Eye (tissue), 1 donor: ENCODE measurements around the gene MEGF6.
A peak's percentile ranks its signal among the peaks of the same experiment; 100 is the strongest.
"Not testable (repeated sequence)": the region's sequence is repeated elsewhere in the genome, so short reads cannot be mapped to it uniquely, and the experiment has no call there.

Source experiments
- DNase-seq: peaks from one replicate; pipeline ENCODE4 v3.0.0-alpha.2; 2015

MEGF6 gene

GRCh38 chr1:3593745-3594144, 17.6 kb downstream of the MEGF6 start:
- DNase-seq = no peak

DNA sequence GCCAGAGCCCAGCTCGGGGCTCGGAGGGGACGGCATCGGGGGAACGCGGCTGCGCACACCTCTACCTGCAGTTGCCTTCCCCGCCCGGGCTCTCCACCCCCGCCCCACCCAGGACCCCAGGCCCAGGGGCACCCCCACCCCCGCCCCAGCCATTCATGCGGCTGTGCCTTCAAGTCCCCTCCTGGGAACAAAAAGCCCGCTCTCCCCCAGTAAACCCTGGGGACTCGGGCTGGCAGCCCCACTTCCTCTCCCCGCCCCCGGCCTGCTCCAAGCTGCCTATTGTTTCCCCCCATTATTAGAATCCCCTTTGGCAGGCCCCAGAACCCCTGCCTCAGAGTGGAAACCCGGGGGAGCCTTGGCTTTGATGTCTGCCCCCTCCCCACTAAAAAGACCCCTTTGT, 18.0 kb downstream of the MEGF6 start:
- DNase-seq = no peak

- peak; percentile 12 for DNase-seq
Measured at GRCh38 chr1:3590951-3591865, 20.1 kb downstream of the MEGF6 start.

GRCh38 chr1:3590139-3590763, 21.1 kb downstream of the MEGF6 start:
- DNase-seq = peak; percentile 71

- no peak for DNase-seq
Measured at GRCh38 chr1:3588395-3588794, 22.9 kb downstream of the MEGF6 start.

- DNase-seq = no peak
Measured at GRCh38 chr1:3586986-3587759, 24.1 kb downstream of the MEGF6 start.

GRCh38 chr1:3585940-3586568, 25.3 kb downstream of the MEGF6 start:
- no peak for DNase-seq

DNA sequence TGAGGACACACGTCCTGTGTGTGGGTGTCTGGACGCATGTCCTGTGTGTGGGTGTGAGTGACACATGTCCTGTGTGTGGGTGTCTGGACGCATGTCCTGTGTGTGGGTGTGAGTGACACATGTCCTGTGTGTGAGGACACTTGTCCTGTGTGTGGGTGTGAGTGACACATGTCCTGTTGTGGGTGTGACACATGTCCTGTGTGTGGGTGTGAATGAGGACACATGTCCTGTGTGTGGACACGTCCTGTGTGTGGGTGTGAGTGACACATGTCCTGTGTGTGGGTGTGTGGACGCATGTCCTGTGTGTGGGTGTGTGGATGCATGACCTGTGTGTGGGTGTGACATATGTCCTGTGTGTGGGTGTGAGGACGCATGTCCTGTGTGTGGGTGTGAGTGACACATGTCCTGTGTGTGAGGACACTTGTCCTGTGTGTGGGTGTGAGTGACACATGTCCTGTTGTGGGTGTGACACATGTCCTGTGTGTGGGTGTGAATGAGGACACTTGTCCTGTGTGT, 25.9 kb downstream of the MEGF6 start:
- DNase-seq = not testable (repeated sequence)

DNA sequence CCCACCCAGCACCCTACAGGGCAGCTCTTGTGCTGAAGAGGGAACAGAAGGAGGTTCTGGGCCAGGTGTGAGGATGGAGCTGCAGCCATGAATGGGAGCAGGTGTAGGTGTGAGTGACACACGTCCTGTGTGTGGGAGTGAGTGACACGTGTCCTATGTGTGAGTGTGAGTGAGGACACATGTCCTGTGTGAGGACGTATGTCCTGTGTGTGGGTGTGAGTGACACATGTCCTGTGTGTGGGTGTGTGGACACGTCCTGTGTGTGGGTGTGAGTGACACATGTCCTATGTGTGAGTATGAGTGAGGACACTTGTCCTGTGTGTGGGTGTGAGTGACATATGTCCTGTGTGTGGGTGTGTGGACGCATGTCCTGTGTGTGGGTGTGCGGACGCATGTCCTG, 26.4 kb downstream of the MEGF6 start:
- no peak for DNase-seq

DNA sequence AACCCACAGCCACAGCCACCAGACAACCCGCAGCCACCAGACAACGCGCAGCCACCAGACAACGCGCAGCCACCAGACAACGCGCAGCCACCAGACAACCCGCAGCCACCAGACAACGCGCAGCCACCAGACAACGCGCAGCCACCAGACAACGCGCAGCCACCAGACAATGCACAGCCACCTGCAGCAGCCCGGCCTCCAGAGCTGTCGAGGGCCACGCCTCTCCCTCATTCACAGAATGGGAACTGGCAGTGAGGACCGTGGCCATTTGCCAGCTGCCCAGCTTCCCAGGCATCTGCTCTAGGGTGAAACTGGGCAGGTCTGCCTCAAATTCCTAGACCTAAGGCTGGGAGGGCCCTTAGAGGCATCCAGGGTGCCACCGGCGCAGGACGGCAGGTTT, 27.6 kb downstream of the MEGF6 start:
- DNase-seq = not testable (repeated sequence)

DNA sequence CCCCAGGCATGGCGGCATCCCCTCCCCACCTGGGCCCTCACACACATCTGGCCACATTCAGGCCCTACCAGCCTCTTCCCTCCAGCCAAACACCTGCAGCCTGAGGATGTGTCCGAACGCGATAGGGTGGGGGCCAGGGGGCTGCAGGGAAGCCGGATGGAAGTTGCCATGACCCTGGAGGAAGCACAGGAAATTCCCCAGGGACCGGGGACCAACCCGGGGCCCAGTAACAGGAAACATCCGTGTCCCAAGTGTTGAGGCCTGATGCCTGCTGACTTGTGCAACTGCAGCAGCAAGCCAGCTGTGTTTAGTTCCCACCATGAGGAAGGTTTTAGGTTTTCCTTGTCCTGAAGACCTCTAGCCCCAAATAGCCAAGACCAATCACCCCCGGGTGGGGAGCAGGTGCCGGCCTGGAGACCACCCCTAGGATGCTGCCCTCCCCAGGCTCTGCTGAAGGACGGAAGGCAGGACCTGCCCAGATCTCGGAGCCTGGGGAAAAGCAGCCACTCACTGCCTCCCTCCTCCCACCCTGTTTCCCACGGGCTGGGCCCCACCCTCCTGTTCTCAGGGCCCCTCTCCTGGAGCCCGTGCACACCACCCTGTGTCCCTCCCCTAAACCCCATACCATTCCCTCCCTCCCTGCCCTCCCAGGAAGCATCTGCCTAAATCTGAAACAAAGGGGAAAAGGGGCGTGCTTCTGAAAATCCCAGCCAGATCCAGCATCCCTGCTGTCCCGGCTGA, 29.8 kb downstream of the MEGF6 start:
- no peak for DNase-seq

- DNase-seq = no peak
Measured at GRCh38 chr1:3580231-3580630, 31.1 kb downstream of the MEGF6 start.

DNA sequence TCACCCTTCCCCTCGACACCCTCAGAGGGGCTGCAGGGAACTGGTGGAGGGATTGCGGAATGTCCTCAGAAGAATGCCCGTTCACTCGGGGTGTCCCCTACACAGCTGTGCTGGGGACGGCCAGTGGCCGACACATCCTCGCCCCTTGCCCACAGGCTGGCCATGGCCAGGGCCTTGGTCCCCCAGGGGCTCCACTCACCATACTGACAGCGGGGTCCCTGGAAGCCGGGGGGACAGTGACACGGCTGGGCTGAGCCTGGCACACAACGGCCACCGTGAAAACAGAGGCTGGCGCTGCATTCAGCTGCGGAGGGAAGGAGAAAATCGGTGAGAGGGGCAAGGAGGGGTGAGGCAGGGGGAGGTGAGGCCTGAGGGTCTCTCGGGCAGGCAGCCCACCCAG, 31.7 kb downstream of the MEGF6 start:
- no peak for DNase-seq

- DNase-seq = no peak
Measured at GRCh38 chr1:3578906-3579305, 32.4 kb downstream of the MEGF6 start.

DNA sequence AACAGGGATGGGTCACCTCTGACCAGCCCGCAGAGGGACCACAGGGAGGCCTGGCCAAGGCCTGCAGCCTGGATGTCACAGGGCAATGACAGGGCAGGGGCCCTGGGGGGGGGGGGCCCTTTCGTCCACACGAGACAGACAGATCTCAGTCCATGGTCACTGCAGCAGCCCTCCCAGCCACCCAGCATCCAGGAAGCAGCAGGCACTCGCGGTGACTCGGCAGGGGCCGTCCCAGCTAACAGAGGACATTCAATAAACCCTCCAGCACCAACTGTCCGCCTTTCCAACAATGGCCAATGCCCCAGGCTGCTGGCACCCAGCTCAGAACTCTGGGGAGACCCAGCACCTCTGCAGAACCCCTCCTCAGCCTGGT, 32.9 kb downstream of the MEGF6 start:
- DNase-seq = no peak

- no peak for DNase-seq
Measured at GRCh38 chr1:3577711-3578432, 33.4 kb downstream of the MEGF6 start.

- DNase-seq = peak; percentile 69
Measured at GRCh38 chr1:3577300-3577699, 34.0 kb downstream of the MEGF6 start.

DNA sequence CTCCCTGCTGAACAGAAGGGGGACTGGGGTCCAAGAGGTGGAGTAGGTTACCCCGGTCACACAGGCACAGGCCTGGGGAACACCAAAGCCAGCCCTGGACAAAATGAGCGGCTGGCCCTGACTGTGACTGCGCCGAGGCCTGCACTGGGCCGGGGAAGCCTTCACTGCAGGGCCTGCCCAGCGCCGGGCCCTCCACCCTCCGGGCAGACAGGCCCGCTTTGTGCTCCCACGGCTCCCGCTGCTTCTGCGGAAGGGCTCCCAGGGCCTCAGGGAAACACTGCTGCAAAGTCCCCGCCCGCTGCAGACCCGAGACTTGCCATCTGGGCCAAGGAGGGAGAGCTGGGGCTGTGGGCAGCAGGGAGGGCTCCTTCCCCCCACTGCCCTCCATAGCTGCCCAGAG, 35.3 kb downstream of the MEGF6 start:
- no peak for DNase-seq

DNA sequence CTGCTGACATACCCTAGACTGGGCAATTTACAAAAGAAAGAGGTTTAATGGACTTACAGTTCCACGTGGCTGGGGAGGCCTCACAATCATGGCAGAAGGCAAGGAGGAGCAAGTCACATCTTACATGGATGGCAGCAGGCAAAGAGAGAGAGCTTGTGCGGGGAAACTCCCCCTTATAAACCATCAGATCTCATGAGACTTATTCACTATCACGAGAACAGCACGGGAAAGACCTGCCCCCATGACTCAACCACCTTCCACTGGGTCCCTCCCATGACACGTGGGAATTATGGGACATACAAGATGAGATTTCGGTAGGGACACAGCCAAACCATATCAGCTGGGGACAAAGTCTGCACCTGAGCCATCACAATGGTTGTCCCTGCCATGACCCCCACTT, 35.8 kb downstream of the MEGF6 start:
- DNase-seq = not testable (repeated sequence)

DNA sequence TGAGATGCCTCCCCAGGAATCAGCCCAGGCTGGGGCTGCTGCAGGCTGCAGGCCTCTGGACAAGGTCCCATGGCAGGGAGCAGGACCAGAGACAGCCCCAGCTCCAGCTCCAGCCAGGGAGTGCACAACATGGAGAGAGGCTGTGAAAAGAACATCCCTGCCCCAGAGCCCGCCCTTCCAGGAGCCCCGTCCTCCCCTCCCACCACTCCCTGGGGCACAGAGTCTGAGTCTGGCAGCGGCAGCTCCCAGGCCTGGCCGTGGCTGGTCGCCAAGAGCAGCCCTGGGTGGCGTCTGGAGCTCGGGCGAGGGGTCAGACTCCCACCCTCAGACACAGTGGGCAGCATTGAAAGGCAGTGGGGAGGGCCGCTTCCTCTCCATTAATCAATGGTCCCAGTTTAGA, 37.8 kb downstream of the MEGF6 start:
- DNase-seq = no peak

DNA sequence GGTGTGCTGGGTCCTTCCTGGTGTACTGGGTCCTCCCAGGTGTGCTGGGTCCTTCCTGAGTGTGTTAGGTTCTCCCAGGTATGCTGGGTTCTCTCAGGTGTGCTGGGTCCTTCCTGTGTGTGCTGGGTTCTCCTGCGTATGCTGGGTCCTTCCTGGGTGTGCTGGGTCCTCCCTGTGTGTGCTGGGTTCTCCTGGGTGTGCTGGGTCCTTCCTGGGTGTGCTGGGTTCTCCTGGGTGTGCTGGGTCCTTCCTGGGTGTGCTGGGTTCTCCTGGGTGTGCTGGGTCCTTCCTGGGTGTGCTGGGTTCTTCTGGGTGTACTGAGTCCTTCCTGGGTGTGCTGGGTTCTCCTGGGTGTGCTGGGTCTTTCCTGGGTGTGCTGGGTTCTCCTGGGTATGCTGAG, 38.7 kb downstream of the MEGF6 start:
- DNase-seq = not testable (repeated sequence)

GRCh38 chr1:3571263-3571662, 40.0 kb downstream of the MEGF6 start:
- DNase-seq = no peak
